Activated T-cell treated with anti-CD3 and anti-CD28 coated beads, Interleukin-2, amount 50 U/mL, for 24 hours (primary cell): ENCODE results near the gene CCK.
A peak's percentile ranks its signal among the peaks of the same experiment; 100 is the strongest.

Source experiments
- DNase-seq: peaks from one replicate; pipeline ENCODE4 v3.0.0-alpha.2; 2020
- H3K27ac Mint-ChIP-seq: 2 replicates; pipeline ENCODE4 v1.8.0; 2020; ENCODE audit warnings: mild to moderate bottlenecking, mixed read lengths
- H3K27me3 Mint-ChIP-seq: 2 replicates; pipeline ENCODE4 v1.8.0; 2020; ENCODE audit warnings: mixed read lengths
- H3K36me3 Mint-ChIP-seq: 2 replicates; pipeline ENCODE4 v1.8.0; 2020; ENCODE audit warnings: low read depth, mixed read lengths
- H3K4me1 Mint-ChIP-seq: 2 replicates; pipeline ENCODE4 v1.8.0; 2020; ENCODE audit warnings: low read depth, mixed read lengths
- H3K4me3 Mint-ChIP-seq: 2 replicates; pipeline ENCODE4 v1.8.0; 2020; ENCODE audit warnings: mild to moderate bottlenecking, moderate library complexity, mixed read lengths
- H3K9me3 Mint-ChIP-seq: 2 replicates; pipeline ENCODE4 v1.8.0; 2020; ENCODE audit warnings: mixed read lengths

CCK gene

DNA sequence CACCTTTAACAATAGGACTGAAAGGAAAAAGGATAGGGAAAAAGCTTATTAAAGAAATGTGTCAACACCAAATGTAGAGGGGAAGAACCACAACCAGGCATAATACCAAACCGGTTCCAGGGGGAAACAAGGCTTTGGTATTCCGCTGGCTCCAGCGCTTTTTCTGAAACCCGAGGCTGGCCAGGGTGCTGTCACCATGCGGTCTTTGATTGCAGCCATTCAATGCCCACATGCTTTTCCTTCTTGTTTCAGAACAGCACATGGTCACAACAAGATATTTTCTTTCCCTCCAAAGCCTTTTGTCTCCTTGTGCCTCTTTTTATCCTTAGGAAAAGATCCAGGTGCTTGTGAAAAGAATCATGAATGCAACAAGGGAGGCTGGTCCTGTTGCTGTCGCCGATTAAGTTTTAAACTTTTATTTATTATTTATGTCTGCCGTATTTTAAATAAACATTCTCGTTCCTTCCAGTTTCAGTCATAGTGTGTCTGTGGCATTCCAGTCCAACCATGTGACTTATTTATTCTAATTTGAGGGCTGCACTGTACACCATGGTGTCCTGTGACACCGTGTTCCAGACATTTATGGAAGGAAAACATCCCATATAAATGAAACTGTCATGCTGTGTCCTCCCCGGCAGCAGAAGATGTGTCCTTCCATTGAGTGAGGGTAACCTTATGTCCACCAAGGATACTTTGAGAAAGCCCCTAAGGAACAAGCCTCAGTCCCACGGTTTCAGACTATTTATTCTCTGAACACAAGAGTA is 41.1 kb downstream of the CCK start:
- DNase-seq = no peak
- peaks cover 4% of the 10 kb centered on the region for H3K4me1 Mint-ChIP-seq
- no peaks in the 10 kb centered on the region for H3K9me3 Mint-ChIP-seq
- H3K36me3 Mint-ChIP-seq = peaks cover 56% of the 10 kb centered on the region
- no peak overlapping the region for H3K27ac Mint-ChIP-seq
- H3K4me3 Mint-ChIP-seq = no peak overlapping the region
- H3K27me3 Mint-ChIP-seq = no peaks in the 10 kb centered on the region

DNA sequence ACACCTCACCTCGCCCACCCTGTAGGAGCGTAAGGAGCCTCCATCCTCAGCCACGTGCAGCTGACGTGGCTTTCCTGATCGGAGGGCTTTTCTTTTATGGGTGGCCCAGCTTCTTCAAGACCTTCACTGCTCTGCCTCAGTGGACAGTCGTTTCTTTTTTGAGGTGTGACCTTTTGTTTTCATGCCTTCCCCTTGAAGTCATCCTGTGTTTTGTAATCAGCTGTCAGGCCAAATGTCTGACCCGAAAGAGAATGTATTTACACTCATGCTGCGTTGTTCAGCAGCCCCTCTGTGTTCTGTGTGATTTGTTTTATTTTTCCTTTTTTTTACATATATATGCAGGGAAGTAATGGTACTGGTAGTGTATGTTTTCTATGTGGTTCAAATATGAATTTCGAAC is 41.8 kb downstream of the CCK start:
- Mint-ChIP-seq H3K27ac (no peak overlapping the region), H3K9me3 (no peaks in the 10 kb centered on the region), H3K4me3 (no peak overlapping the region), H3K27me3 (no peaks in the 10 kb centered on the region), H3K36me3 (peaks cover 58% of the 10 kb centered on the region), H3K4me1 (peaks cover 4% of the 10 kb centered on the region)
- no peak for DNase-seq

DNA sequence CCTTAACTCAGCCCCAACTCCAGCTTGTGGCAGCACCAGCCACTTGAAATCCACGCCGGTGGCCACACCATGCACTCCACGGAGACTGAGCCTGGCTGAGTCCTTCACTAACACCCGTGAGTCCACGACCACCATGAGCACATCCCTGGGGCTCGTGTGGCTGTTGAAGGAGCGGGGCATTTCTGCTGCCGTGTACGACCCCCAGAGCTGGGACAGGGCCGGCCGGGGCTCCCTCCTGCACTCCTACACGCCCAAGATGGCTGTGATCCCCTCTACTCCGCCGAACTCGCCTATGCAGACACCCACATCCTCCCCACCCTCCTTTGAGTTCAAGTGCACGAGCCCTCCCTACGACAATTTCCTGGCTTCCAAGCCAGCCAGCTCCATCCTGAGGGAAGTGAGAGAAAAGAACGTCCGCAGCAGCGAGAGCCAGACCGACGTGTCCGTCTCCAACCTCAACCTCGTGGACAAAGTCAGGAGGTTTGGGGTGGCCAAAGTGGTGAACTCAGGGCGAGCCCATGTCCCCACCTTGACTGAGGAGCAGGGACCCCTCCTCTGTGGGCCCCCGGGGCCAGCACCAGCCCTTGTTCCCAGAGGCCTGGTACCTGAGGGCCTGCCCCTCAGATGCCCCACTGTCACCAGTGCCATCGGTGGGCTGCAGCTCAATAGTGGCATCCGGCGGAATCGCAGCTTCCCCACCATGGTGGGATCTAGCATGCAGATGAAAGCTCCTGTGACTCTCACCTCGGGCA is 42.9 kb downstream of the CCK start:
- no peak for DNase-seq
- Mint-ChIP-seq H3K36me3 (peaks cover 62% of the 10 kb centered on the region), H3K4me1 (peaks cover 4% of the 10 kb centered on the region), H3K4me3 (no peak overlapping the region), H3K9me3 (no peaks in the 10 kb centered on the region), H3K27me3 (no peaks in the 10 kb centered on the region), H3K27ac (no peak overlapping the region)

DNA sequence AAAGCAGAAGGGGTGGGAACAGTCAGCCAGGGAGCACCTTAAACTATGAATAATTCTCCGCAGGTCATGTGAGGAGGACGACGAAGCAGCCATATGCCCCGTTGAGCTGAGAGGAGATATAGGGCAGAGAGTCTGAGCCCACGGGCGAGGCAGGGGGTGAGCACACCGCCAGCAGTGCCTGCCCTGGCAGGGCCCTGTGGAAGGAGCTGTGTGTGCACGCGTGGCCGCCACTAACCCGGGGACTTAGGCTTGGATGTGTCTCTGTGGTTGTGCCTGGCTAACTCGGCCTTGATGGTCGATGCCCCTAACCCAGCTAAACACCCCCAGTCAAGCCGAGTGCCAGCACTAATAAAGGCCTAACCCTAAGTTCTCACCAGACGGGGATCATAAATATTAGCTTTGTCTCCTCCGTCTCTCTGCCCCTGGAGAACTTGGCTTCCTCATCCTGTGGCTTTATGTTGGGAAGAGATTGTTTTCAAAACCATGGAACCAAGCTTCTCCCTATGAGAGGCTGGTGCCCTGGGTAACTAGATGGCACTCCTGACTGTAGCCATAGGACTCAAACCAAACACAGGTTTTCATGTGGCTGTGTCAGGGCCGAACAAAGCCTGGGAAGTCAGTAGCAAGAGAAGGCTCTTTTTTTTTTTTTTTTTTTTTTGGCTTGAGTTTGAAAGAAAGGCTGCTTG is 45.4 kb downstream of the CCK start:
- Mint-ChIP-seq H3K27ac (no peak overlapping the region), H3K36me3 (peaks cover 64% of the 10 kb centered on the region), H3K27me3 (no peaks in the 10 kb centered on the region), H3K4me1 (peaks cover 23% of the 10 kb centered on the region), H3K9me3 (no peaks in the 10 kb centered on the region), H3K4me3 (no peak overlapping the region)
- no peak for DNase-seq

DNA sequence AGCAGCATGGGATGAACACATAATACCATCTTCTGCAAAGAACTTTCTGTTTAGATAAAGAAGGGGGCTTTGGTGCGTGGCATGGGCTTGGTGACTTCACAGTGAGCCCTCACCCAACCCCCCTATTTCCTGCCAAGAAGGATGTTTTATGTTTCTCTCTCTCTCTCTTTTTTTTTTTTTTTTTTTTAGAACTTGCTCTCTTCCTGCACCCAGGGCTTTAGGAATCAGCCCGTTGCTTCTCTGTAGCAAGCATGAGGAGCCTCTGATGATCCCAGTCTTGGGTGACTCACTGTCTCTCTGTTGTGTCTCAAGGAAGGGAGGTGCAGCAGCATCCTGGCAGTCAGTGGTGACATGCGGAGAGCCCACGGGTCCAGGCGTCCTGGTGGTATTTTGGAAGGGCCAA is 49.1 kb downstream of the CCK start:
- peak overlapping the region; percentile 62 for H3K27ac Mint-ChIP-seq
- H3K4me1 Mint-ChIP-seq = peaks cover 53% of the 10 kb centered on the region
- no peaks in the 10 kb centered on the region for H3K27me3 Mint-ChIP-seq
- H3K36me3 Mint-ChIP-seq = peaks cover 35% of the 10 kb centered on the region
- DNase-seq = no peak
- no peaks in the 10 kb centered on the region for H3K9me3 Mint-ChIP-seq
- H3K4me3 Mint-ChIP-seq = peak overlapping the region; percentile 11

DNA sequence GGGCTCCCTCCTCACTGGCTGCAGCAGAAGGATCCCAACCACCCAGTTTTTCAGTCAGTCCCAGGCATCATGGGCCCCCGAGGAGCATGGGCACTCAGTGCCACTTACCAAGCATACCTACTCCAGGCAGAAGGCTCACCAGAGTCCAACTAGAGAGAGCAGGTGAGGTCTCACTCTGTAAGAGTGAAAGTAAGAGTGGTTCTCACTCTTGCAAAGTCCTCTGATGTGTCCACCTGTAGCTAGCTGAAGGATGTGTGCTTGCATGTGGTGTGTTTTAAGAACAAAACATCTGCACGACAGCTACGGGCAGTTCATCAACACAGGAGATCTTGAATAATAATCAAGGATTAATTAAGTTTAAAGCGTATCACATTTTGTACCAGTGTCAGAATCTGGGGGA is 49.7 kb downstream of the CCK start:
- H3K36me3 Mint-ChIP-seq = peaks cover 35% of the 10 kb centered on the region
- DNase-seq = no peak
- no peak overlapping the region for H3K4me3 Mint-ChIP-seq
- H3K27ac Mint-ChIP-seq = peak overlapping the region; percentile 35
- peaks cover 53% of the 10 kb centered on the region for H3K4me1 Mint-ChIP-seq
- H3K9me3 Mint-ChIP-seq = no peaks in the 10 kb centered on the region
- no peaks in the 10 kb centered on the region for H3K27me3 Mint-ChIP-seq

DNA sequence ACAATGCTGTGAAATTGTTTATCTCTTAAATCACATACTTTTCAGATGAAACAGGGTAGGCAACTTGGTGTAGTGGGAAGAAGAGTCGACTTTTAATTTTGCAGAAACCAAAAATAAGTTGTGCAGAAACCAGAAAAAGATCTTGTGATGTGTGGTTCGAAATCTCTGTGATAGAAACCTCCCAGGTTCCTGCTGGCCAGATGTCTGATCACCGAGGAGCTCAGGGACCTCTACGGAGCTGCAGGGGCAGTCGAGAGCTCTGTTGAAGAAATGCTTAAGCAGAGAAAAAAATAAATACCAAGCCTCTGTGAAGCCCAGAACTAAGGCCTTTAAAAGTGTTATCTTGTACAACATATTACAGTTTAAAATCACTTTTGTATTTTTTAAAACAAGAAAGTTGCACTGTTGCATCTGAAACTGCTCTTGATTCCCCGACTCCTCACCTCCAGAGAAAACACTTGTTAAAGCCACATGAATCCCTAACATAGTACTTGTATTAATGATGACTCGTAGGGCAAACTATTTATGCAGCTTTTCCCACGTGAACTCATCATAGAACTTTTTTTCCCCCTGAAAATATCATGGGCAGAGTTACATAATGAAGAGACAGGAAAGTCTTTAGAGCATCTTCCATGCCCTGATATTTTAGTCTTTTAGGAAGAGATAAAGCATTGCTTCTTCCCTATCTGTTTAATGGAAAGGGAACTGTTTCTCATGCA is 51.3 kb downstream of the CCK start:
- peaks cover 53% of the 10 kb centered on the region for H3K4me1 Mint-ChIP-seq
- peak overlapping the region; percentile 42 for H3K27ac Mint-ChIP-seq
- H3K27me3 Mint-ChIP-seq = no peaks in the 10 kb centered on the region
- no peak for DNase-seq
- no peak overlapping the region for H3K4me3 Mint-ChIP-seq
- no peaks in the 10 kb centered on the region for H3K9me3 Mint-ChIP-seq
- peaks cover 34% of the 10 kb centered on the region for H3K36me3 Mint-ChIP-seq

DNA sequence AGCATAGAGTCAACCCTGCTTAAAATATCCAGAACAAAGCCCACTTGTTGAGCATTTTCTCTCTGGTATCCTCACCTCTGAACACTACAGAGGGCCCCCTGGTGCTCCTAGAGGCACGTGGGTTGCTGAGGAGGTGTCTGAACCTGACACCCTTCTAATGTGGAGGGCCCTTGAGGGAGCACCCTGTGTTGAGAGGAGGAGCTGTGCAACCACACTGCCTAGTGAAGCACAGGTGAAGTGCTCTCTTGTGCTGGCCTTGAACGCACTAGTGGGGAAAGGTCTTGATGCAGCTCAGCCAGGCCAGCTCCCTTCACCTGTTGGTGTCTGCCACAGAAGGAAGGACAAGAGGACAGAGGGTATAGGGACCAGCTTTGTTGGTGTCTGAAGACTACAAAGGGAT is 51.9 kb downstream of the CCK start:
- H3K4me3 Mint-ChIP-seq = no peak overlapping the region

DNA sequence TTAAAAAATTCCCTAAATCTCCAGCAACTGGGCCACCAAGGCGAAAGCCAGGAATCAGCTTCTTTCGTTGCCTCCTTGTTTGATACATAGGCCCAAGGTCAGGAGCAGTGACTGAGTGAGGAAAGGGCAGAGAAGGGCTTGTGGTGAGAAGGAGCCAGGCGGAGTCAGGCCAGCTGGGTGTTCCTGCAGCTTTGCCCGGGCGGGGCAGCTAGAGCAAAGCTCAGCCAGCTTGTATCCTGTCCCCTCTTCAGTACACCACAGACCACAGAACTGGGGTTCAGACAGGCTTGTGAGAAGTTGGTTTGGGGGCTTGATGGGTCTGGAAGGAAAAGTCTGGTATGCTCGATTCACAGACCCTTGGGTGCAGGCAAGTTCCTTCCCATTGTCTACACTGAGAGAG is 52.6 kb downstream of the CCK start:
- Mint-ChIP-seq H3K4me3 (no peak overlapping the region), H3K27me3 (no peaks in the 10 kb centered on the region), H3K4me1 (peaks cover 53% of the 10 kb centered on the region), H3K36me3 (peaks cover 42% of the 10 kb centered on the region), H3K9me3 (no peaks in the 10 kb centered on the region), H3K27ac (peak overlapping the region; percentile 66)
- no peak for DNase-seq

More for the DNA sequence above, 51.9 kb downstream of the CCK start:
- DNase-seq = no peak
- H3K9me3 Mint-ChIP-seq = no peaks in the 10 kb centered on the region
- peaks cover 41% of the 10 kb centered on the region for H3K36me3 Mint-ChIP-seq
- H3K27ac Mint-ChIP-seq = peak overlapping the region; percentile 57
- peaks cover 53% of the 10 kb centered on the region for H3K4me1 Mint-ChIP-seq
- H3K27me3 Mint-ChIP-seq = no peaks in the 10 kb centered on the region

DNA sequence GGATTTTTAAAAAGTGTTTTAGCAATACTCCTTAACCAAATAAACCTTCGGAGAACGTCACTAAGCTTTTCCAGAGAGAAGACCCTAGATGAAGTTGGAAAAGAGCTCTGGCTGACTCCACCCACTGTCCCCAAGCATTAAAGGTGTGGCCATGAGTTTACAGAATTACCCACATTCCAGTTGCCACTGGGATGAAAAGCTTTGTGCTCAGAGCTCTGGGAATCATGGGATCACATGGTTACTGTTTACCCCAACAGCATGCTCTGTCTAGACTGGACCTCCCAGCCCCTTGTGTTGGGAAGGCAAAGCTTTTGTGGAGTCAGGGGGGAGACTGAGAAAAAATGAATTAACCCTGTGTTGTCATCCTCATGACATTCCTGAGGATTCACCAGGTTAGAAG is 55.3 kb downstream of the CCK start:
- H3K4me1 Mint-ChIP-seq = peaks cover 31% of the 10 kb centered on the region
- DNase-seq = no peak
- H3K27ac Mint-ChIP-seq = no peak overlapping the region
- H3K9me3 Mint-ChIP-seq = no peaks in the 10 kb centered on the region
- H3K27me3 Mint-ChIP-seq = no peaks in the 10 kb centered on the region
- H3K36me3 Mint-ChIP-seq = peaks cover 62% of the 10 kb centered on the region
- no peak overlapping the region for H3K4me3 Mint-ChIP-seq

DNA sequence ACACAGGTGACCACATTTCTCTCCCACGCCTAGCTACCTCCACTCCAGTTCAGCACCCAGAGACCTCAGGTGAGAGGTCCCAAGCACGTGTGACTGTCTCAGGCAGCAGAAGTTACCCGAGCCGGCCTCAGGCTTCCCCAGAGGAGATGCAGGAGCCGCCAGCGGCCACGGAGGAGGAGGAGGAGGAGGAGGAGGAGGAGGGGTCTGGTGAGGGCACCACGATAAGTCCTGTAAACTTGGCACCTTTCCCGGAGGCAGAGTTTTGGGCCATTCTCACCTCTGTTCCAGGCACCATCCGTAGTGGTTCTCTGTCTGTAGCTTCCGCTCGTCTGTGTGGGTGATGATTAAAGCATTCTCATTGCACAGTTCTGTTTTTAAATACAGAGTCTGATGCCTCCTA is 56.1 kb downstream of the CCK start:
- no peaks in the 10 kb centered on the region for H3K27me3 Mint-ChIP-seq
- no peak overlapping the region for H3K4me3 Mint-ChIP-seq
- H3K4me1 Mint-ChIP-seq = peaks cover 23% of the 10 kb centered on the region
- DNase-seq = no peak
- peaks cover 68% of the 10 kb centered on the region for H3K36me3 Mint-ChIP-seq
- no peaks in the 10 kb centered on the region for H3K9me3 Mint-ChIP-seq
- H3K27ac Mint-ChIP-seq = no peak overlapping the region
